ENCODE results near the gene CENPVL1.
"Not testable (repeated sequence)": the region's sequence is repeated elsewhere in the genome, so short reads cannot be mapped to it uniquely, and the experiment has no call there.

DNA sequence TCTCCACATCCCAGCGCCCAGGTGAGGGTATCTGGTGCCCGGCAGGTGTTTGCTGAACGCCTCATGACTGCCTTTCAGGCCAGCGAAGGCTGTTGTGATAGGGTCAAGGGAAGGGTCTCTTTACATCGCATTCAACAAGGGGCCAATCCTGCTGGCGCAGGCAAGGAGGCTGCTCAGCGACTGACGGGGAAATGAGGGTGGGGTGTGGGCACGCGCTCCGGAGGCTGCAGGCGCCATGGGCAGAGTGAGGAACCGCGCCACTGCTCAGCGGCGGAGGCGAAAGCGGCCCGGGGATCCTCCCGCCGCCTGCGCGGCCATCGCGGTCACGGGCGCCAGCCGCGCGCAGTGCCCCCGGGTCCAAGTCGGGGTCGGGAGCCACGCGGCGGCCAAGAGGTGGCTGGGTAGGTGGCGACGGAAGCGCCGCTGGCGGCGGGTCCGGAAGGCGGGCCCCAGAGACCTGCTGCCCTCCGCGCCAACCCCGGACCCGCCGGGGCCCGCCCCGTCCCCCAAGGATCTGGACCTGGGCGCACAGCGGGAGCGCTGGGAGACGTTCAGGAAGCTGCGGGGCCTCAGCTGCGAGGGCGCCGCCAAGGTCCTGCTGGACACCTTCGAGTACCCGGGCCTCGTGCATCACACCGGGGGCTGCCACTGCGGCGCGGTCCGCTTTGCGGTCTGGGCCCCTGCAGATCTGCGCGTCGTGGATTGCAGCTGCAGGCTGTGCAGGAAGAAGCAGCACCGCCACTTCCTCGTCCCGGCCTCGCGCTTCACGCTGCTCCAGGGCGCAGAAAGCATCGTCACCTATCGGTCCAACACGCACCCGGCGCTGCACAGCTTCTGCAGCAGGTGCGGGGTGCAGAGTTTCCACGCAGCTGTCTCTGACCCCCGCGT, at the start of gene CENPVL1:
- TF ChIP-seq POLR2A (IDR thresholded peaks at IDR 0.05) = not testable (repeated sequence)
- TF ChIP-seq, protein P1, sequence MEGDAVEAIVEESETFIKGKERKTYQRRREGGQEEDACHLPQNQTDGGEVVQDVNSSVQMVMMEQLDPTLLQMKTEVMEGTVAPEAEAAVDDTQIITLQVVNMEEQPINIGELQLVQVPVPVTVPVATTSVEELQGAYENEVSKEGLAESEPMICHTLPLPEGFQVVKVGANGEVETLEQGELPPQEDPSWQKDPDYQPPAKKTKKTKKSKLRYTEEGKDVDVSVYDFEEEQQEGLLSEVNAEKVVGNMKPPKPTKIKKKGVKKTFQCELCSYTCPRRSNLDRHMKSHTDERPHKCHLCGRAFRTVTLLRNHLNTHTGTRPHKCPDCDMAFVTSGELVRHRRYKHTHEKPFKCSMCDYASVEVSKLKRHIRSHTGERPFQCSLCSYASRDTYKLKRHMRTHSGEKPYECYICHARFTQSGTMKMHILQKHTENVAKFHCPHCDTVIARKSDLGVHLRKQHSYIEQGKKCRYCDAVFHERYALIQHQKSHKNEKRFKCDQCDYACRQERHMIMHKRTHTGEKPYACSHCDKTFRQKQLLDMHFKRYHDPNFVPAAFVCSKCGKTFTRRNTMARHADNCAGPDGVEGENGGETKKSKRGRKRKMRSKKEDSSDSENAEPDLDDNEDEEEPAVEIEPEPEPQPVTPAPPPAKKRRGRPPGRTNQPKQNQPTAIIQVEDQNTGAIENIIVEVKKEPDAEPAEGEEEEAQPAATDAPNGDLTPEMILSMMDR (IDR thresholded peaks at IDR 0.05) = not testable (repeated sequence)

All from suprapubic skin (tissue), 3 donors.